H4 (cell line): ENCODE results near the gene GAD2. TPM values are rescaled to one million over a fixed set of nuclear protein-coding genes. Genes with fewer than 3 reads are reported as not detected.

Experiments used
- DNase-seq: peaks from one replicate; pipeline ENCODE4 v3.0.0-alpha.2; 2015; ENCODE audit warnings: low spot score
- total RNA-seq: library from RNA; depleted of rRNA; stranded (reverse); fragments of >200 nt; shearing (Covaris generic); gene quantifications from 2 replicates; pipeline ENCODE4 v1.2.3, GENCODE V29; 2014

Gene GAD2
- total RNA-seq, 1 experiment from 2014 or later, result not detected

DNA sequence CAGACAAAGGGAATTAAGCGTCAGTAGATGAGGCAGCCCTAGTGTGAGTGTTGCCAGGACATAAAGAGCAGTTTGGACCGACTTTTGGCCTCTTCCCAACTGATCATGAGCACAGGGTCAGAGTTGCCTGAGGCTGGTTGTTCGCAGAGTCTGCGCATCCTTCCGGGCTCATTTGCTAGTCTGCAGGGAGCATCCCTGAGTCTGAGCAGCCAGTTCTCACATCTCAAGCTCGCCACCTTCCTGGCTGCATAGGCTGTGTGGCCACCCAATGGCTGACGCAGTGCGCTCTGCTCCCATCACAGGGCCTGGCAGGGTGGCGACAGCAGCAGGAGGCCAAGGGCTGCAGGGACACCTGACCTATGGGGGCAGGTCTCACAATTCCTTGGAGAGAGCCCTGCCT lies 5.0 kb downstream of the GAD2 start:
- no peak for DNase-seq

- DNase-seq, result no peak
Observed at GRCh38 chr10:26222563-26222962, 6.0 kb downstream of the GAD2 start.

DNA sequence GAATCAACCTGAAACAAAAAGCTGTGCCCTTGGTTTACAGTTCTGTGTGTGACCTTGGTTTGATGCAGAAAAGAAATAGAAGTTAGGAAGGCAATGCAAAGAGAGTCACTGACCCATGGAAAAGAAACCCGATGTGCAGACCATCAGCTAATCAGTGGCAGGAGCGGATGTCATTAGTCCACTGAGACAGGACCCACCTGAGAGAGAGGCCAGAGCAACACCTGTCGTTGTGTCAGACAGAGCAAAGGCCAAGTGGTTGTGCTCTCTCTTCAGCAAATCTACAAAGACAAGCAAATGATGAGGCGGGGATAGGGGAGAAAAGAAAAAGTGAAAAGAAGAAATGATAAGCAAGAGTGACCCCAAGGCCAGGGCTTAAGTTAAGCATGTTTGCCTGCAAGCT lies 8.7 kb downstream of the GAD2 start:
- DNase-seq, result no peak

DNA sequence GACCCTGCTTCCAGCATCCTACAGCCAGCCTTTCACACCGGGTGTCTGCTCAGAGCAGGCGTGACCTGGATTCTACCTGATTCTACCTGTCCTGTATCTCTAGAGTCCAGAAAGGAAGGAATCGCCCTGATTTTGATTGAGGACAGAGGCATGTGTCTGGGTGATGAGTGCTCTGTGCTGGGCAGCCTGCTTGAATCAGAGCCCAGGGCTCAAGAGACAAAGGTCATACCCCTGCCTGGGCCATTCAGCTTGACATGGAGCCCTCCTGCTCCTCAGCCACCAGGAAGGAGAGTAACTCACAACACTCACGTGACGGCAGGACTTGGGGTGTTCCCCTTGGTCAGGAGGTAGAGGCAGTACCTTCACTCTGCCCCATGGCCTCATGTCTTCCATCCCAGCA lies 11.2 kb downstream of the GAD2 start:
- DNase-seq, result no peak

DNA sequence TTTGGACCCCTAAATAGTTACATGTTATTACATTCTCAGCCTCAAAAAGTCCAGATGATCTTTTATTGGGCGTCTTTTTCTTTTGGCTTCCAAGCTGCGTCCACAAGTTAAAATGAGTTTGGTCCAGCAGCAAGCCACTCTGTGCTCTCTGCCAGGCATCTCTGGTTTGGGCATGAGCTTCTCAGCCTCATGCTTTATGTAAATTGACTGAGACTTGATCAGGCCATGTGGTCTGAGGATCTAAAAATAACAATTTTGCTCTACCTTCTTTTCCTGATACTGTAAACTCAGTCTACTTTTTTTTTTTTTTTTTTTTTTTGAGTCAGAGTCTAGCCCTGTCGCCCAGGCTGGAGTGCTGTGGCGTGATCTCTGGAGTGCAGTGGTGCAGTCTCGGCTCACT lies 15.6 kb downstream of the GAD2 start:
- DNase-seq, result no peak

DNA sequence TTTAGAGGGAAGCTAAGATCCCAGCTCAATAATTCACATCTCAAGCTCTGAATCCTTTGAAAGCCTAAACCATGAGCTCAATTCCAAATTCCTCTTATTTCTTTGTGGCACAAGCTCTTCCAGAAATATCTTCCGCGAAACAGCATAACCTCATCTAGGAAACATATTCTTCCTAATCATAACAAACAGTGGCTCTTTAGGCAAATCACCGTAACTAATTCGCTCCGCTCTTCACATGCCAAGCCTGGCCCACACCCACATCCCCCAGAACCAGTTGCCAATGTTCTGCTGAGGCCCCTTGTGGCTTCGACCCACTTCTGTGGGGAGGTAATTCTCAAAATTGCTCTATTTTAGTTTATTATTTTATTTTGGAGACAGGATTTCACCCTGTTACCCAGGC lies 19.2 kb downstream of the GAD2 start:
- DNase-seq, result no peak

- DNase-seq, result no peak
Observed at GRCh38 chr10:26238378-26238777, 21.8 kb downstream of the GAD2 start.

- DNase-seq, result no peak
Observed at GRCh38 chr10:26242706-26243350, 26.3 kb downstream of the GAD2 start.

GRCh38 chr10:26243351-26243720 lies 26.8 kb downstream of the GAD2 start:
- DNase-seq, result no peak

DNA sequence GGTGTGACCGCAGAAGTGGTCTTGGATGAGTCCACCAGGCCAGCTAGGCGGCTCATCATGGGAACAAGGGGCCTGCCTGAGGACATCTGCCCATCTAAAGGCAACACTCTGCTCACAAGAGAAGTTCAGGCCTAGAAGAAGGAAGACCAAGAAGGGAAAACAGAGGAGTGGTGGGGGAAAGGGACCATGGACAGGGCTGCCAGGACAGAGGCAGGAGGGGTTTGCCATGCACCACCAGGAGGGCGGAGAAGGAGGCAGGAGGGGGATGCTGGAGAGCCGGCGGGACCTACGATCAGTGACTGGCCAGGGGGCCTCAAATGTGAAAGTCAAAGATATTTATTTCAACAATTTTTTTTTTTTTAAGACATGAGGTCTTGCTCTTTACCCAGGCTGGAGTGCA lies 33.1 kb downstream of the GAD2 start:
- DNase-seq, result no peak

- DNase-seq, result no peak
Observed at GRCh38 chr10:26251925-26252324, 35.4 kb downstream of the GAD2 start.

DNA sequence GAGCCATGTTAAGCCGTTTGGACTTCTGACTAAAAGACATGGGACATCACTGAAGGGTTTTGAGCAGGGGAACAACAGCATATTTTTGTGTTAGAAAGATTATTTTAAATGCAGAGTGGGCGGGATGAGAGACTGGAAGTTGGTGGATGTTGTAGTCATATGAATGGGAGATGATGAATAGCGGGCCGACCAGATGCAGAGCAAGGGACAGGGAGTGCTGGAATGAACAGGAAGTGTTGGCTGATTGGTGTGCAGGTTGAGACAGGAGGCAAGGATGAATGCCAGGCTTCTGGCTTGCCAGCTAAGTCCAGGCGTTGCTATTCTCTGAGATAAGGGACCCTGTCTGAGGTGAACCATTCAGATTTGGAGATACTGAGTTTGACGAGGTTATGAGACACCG lies 38.0 kb downstream of the GAD2 start:
- DNase-seq, result no peak

DNA sequence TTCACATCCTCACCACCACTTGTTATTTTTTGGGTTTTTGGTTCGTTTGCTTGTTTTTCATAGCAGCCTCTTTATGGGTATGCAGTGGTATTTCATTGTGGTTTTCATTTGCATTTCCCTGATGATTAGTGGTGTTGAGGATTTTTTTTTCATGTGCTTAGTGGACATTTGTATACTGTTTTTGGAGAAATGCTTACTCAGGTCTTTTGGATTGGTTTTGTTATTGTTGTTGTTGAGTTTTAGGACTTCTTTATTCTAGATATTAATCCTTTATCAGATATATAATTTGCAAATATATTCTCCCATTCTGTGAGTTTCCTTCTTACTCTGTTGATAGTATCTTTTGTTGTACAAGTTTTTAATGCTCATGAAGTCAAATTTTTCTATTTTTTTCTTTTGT lies 42.8 kb downstream of the GAD2 start:
- no peak for DNase-seq

GRCh38 chr10:26269754-26270153 lies 53.2 kb downstream of the GAD2 start:
- no peak for DNase-seq

- no peak for DNase-seq
Observed at GRCh38 chr10:26274391-26274790, 57.8 kb downstream of the GAD2 start.

- no peak for DNase-seq
Observed at GRCh38 chr10:26278295-26278694, 61.7 kb downstream of the GAD2 start.

GRCh38 chr10:26290236-26290635 lies 73.7 kb downstream of the GAD2 start:
- DNase-seq, result no peak

DNA sequence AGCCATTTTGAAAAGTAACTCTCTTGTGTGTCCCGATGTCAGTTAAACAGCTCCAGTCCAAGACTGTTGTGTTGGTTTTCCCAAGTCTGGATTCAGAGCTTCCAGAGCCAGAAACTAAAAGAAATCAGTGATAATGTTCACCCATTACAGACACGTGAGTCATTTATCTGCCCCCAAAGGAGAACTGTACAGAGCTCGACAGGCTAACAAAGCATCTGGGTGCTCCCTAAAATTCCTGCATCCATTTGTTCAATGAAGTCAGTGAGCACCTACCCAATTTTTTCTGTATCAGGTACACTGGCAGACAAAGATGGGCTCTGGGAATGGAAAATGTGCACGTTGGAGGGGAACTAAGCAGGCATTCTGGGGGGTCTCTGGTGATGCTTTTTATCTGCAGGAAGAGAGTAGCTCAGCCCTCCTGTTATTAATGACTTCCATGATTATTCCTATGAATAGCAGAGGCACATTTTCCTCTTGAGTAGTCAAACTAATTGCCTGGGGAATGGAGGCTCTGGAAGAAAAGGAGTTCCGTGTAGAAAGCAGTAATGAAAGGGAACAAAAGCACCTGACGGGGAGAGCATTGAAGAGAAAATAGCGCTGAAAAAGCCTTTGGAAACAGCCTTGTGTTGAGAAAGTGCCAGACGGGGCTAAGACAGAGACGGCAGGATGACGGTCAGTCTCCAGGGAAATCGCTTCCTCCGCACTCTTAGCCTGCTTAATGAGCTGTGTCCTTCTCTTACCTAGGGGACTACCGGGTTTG lies 75.3 kb downstream of the GAD2 start:
- no peak for DNase-seq

- no peak for DNase-seq
Observed at GRCh38 chr10:26296360-26296759, 79.8 kb downstream of the GAD2 start.

GRCh38 chr10:26300001-26300400 lies 83.4 kb downstream of the GAD2 start:
- no peak for DNase-seq

- DNase-seq, result no peak
Observed at GRCh38 chr10:26303366-26303765, 86.8 kb downstream of the GAD2 start.

GRCh38 chr10:26310361-26310760 lies 93.8 kb downstream of the GAD2 start:
- DNase-seq, result no peak

GRCh38 chr10:26311383-26311940 lies 94.9 kb downstream of the GAD2 start:
- no peak for DNase-seq
